ENCODE results near the gene ARPC1B. TPM values are rescaled to one million over a fixed set of nuclear protein-coding genes. Genes with fewer than 3 reads are reported as not detected.

Gene ARPC1B
- total RNA-seq, 4 donors from 2014 or later: 214 to 273 (median 228) TPM

DNA sequence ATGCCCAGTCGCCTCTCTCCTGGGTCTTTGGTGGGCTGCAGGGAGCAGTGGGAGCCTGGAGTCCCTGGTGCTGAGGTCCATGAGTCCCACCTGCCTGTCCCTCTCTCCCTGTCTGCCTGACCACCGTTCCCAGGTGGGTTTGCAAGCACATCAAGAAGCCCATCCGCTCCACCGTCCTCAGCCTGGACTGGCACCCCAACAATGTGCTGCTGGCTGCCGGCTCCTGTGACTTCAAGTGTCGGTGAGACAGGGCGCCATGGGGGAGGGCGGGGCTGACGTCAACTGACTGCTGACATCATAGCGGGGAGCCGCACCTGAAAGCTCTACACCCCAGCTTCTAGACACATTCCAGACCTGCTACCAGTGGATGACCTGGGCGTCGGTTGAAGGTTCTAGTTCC, 15.2 kb downstream of the ARPC1B start:
- Histone ChIP-seq H3K4me3 (replicated peaks in 1 of 3) (no peak overlapping the region), H3K27me3 (no peaks in the 10 kb centered on the region), H3K4me1 (peaks cover 6 to 12% of the 10 kb centered on the region in 2 donors), H3K27ac (no peak overlapping the region), H3K9me3 (no peaks in the 10 kb centered on the region), H3K36me3 (peaks cover 46 to 57% of the 10 kb centered on the region in 2 donors)
- TF ChIP-seq, protein P1, sequence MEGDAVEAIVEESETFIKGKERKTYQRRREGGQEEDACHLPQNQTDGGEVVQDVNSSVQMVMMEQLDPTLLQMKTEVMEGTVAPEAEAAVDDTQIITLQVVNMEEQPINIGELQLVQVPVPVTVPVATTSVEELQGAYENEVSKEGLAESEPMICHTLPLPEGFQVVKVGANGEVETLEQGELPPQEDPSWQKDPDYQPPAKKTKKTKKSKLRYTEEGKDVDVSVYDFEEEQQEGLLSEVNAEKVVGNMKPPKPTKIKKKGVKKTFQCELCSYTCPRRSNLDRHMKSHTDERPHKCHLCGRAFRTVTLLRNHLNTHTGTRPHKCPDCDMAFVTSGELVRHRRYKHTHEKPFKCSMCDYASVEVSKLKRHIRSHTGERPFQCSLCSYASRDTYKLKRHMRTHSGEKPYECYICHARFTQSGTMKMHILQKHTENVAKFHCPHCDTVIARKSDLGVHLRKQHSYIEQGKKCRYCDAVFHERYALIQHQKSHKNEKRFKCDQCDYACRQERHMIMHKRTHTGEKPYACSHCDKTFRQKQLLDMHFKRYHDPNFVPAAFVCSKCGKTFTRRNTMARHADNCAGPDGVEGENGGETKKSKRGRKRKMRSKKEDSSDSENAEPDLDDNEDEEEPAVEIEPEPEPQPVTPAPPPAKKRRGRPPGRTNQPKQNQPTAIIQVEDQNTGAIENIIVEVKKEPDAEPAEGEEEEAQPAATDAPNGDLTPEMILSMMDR (IDR thresholded peaks at IDR 0.05): no peak
- no peak for TF ChIP-seq POLR2A (IDR thresholded peaks at IDR 0.05)
- WGBS, 2 donors: 94 to 95% methylated on average over 7 to 11 of the region's 13 CpGs
- intact Hi-C loops (cut with DNase I): no loop called here
- DNase-seq: no peak

DNA sequence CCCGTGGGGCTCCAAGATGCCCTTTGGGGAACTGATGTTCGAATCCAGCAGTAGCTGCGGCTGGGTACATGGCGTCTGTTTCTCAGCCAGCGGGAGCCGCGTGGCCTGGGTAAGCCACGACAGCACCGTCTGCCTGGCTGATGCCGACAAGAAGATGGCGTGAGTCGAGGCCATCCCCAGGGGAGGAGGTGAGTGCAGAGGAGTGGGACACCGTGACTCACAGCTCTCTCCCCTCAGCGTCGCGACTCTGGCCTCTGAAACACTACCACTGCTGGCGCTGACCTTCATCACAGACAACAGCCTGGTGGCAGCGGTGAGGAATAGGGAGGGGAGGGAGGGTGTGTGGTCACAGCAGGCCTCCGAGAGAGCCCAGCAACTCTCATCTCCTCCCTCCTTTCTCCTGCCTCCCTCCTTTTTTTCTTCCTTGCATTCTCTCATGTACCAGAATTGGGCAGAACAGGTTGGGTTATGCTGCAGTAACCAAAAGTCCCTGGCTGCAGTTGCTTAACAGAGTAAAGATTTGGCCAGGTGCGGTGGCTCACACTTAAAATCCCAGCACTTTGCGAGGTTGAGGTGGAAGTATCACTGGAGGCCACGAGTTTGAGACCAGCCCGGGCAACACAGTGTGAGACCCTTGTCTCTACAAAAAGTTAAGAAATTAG, 16.5 kb downstream of the ARPC1B start:
- intact Hi-C loops (cut with DNase I): no loop called here
- DNase-seq: no peak
- Histone ChIP-seq H3K36me3 (peaks cover 55 to 56% of the 10 kb centered on the region in 2 donors), H3K27ac (no peak overlapping the region), H3K27me3 (no peaks in the 10 kb centered on the region), H3K4me3 (replicated peaks in 1 of 3) (no peak overlapping the region), H3K9me3 (no peaks in the 10 kb centered on the region), H3K4me1 (peaks cover 6 to 12% of the 10 kb centered on the region in 2 donors)
- WGBS, 2 donors: 90 to 97% methylated on average over 15 to 23 of the region's 23 CpGs
- TF ChIP-seq POLR2A (IDR thresholded peaks at IDR 0.05): no peak
- TF ChIP-seq, protein P1 (IDR thresholded peaks at IDR 0.05): no peak

DNA sequence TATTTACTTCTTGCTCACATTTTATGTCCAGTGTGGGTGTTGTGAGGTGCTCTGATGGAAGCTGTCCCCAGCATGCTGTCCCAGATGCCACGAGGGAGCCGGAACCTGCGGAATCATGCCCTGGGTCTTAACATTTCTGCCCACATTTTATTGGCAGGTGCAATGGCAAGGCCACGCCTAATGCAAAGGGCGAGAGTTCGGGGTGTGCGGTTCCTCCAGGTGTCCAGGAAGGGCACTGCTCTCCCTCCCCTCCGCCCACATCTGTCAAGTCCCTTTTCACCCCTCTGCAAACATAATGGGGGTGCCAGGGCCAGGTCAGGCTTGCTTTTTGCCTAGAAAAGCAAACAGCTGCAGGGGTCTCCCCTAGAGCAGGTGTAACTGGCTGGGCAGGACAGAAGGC, 17.5 kb downstream of the ARPC1B start:
- DNase-seq: no peak
- no peaks in the 10 kb centered on the region for H3K9me3 ChIP-seq
- H3K36me3 ChIP-seq: peaks cover 54 to 56% of the 10 kb centered on the region in 2 donors
- H3K27me3 ChIP-seq: no peaks in the 10 kb centered on the region
- TF ChIP-seq POLR2A (IDR thresholded peaks at IDR 0.05): no peak
- TF ChIP-seq, protein P1 (IDR thresholded peaks at IDR 0.05): no peak
- intact Hi-C loops (cut with DNase I): no loop called here
- peaks cover 6 to 12% of the 10 kb centered on the region in 2 donors for H3K4me1 ChIP-seq
- WGBS, 2 donors: 89 to 90% methylated on average over 8 of the region's 8 CpGs
- no peak overlapping the region for H3K4me3 ChIP-seq (replicated peaks in 1 of 3)
- H3K27ac ChIP-seq: no peak overlapping the region

DNA sequence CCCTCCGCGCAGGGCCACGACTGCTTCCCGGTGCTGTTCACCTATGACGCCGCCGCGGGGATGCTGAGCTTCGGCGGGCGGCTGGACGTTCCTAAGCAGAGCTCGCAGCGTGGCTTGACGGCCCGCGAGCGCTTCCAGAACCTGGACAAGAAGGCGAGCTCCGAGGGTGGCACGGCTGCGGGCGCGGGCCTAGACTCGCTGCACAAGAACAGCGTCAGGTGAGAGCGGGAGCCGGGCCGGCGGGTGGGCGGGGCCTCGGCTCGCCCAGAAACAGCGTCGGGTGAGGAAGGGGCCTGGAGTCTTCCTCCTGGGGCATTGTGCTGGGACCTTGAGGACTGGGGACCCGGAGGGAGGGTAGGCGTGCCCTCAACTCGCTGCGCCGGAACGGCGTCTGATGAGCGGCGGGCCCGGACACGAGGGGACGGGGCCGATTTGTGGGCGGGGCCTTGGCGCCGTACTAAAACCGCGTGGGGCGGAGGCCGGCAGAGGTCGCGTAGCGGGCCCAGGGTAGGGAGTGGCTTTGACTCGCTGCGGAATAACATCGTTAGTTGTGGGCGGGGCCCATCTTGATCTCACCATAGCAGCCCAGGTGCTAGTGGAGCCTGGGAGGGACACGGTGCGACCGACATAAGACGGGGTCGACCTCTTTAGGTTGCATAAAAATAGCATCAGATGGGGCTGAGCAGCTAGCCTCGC, 18.3 kb downstream of the ARPC1B start:
- Histone ChIP-seq H3K9me3 (no peaks in the 10 kb centered on the region), H3K27ac (peak overlapping the region in 2 of 3 donors; percentile 5 to 61), H3K4me3 (replicated peaks in 1 of 3) (peak overlapping the region; percentile 21 to 58 (median 54)), H3K36me3 (peaks cover 58 to 59% of the 10 kb centered on the region in 2 donors), H3K27me3 (no peaks in the 10 kb centered on the region), H3K4me1 (peaks cover 6 to 12% of the 10 kb centered on the region in 2 donors)
- peak; percentile 86 to 89 for DNase-seq
- 0 to 8% methylated on average over 16 of the region's 68 CpGs for WGBS, 2 donors
- TF ChIP-seq, protein P1 (IDR thresholded peaks at IDR 0.05): no peak
- TF ChIP-seq POLR2A (IDR thresholded peaks at IDR 0.05): peak in 1 of 2 donors; percentile 43
- intact Hi-C loops (cut with DNase I): no loop called here

Measured in thyroid gland (tissue), 4 donors.